Measurements from ENCODE around the gene ATP2B2.

Gene ATP2B2

DNA sequence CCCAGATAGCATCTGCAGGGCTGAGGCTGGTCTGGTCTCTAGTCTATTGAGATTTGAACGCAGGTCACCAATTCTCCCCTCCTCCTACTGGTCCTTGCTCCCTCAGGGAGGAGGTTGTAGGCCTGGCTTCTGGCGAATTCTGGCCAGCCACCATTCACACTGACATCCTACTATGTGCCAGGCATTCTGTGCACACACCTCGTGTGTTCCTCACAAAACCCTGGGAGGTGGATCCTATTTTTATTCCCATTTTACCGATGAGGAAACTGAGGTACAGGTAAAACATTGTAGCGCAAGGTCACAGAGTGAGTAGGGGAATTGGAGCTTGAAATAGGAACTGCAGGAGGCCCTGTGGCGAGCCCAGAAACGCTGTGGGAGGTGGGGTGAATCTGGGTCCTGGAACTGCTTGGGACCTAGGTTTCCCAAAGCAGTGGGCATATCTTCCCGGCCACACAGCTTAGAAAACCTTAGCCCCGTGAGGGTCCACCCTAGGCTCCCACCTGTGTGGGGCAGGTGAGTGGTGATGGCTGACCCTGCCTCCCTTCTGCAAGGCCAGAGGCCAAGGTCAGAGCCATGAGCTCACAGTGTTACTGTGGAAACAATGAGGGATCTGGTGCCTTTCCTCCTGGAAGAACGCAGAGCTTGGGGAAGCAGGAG, 4.8 kb upstream of the ATP2B2 start:
- FAIRE-seq: no peak

DNA sequence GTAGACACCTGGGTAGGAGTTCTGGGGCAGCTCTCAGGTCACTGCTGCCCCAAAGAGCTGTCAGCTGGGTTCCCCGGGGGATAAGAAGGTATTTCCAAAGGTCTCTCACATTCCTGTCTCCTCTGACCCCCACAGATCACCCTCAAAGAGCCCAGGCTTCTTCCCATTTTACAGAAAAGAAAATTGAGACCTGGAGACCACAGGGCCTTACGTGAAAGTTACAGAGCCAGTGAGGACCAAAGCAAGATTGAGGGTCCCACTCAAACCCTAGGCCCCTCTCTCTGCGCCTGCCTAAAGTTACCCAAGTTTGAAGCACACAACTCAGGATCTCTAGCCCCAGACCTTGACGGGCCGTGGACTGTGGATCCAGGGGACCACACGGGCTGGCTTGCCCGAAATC, 3.9 kb upstream of the ATP2B2 start:
- FAIRE-seq: no peak

DNA sequence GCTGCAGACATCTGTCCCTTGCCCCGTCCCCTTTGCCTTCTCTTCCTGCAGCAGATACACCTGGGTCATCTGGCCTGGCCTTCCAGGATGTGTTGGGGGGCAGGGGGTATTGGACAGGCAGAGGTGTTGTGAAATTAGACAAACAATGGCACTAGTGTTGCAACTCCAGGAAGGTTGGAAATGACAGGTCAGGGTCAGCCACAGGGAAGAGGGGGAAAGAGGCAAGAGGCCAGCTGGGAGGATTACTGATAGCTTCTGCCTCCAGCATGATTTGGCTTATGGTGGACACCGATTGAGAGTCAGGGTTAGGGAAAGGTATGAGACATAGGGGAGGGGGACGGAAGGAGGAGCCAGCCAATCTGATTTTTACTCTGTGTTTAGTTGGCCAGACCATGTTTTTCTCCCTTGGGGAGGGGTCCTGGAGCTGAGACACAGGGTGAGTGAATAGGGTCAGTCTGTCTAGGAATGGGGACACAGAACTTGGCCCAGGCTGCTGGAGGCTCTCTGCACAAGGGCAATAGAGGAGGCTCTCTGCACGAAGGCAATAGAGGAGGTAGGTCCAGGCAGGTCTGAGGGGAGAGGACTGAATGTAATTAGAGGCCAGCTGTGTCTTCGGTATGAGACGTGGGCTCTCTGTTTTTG, 3.4 kb upstream of the ATP2B2 start:
- no peak for FAIRE-seq

DNA sequence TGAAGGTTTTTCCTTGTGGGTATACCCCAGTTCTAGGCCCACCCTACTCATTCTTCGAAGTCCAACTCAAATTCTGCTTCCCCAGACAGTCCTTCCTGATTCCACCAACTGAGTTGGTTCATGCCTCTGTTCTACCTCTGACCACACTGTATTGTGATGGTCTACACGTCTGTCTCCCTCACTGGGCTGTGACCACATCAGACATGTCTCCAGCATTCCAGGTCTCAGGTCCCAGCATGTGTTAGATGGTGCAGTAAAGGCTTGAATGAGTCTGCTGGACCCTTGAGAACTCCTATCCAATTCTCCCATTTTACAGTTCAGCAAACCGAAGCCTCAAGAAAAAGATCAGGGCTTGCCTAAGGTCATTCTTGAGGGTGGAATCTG, 2.8 kb upstream of the ATP2B2 start:
- FAIRE-seq: no peak

- no peak for FAIRE-seq
These were observed 1.9 kb upstream of the ATP2B2 start for GRCh38 chr3:10507331-10507730.

GRCh38 chr3:10506696-10507095, 1.3 kb upstream of the ATP2B2 start:
- FAIRE-seq: no peak

GRCh38 chr3:10505791-10506585, 602 bp upstream of the ATP2B2 start:
- no peak for FAIRE-seq

GRCh38 chr3:10504171-10505049, 976 bp downstream of the ATP2B2 start:
- FAIRE-seq: no peak

- no peak for FAIRE-seq
These were observed 2.1 kb downstream of the ATP2B2 start for GRCh38 chr3:10503217-10503796.

DNA sequence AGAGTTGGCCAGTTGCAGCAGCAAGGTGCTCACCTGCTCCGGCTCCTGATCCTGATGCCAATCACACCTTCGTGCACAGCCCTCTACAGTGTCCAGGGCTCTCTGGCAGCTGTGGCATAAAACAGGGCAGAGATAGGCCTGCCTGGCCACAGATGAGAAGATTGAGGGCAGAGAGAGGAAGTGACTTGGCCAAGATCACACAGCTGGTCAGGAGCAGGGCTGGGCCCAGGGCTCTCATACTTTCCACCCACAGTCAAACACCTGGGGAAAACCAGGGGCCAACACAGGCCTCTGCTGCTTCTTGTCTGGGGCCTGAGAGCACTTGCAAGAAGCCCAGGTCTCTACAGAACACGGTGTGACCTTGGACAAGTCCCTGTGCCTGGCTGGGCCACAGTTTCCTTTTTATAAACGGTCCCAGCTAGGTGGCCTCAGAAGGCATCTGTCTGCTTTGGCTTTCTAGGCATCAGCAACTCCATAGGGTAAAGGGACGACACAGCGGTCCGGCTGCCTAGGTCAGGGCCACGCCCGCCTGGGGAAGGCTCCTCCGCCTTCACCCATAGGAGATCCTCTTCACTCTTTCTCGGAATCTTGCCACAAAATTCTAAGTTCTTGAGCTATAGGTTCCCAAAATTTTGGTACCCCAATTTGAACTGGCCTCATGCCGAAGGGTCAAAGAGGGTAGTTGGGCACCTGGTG, 3.1 kb downstream of the ATP2B2 start:
- FAIRE-seq: no peak

DNA sequence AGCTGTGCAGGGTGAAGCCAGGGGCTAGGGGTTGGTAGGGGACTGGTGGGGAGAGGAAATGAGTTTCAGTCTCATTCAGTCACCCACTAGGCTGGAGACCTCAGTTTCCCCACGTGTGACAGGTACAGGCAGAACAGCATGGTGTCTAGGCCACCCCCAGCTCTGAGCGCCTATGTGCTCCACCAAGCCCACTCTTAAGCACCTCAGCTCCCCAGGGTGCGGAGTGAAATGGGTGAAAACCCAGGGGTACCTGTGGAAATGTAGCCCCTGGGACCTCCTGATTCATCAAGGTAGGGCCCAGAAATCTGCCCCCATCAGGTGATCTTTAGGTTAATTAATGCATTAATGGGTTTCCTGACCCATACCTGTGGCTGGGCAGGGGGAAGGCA, 3.7 kb downstream of the ATP2B2 start:
- FAIRE-seq: no peak

DNA sequence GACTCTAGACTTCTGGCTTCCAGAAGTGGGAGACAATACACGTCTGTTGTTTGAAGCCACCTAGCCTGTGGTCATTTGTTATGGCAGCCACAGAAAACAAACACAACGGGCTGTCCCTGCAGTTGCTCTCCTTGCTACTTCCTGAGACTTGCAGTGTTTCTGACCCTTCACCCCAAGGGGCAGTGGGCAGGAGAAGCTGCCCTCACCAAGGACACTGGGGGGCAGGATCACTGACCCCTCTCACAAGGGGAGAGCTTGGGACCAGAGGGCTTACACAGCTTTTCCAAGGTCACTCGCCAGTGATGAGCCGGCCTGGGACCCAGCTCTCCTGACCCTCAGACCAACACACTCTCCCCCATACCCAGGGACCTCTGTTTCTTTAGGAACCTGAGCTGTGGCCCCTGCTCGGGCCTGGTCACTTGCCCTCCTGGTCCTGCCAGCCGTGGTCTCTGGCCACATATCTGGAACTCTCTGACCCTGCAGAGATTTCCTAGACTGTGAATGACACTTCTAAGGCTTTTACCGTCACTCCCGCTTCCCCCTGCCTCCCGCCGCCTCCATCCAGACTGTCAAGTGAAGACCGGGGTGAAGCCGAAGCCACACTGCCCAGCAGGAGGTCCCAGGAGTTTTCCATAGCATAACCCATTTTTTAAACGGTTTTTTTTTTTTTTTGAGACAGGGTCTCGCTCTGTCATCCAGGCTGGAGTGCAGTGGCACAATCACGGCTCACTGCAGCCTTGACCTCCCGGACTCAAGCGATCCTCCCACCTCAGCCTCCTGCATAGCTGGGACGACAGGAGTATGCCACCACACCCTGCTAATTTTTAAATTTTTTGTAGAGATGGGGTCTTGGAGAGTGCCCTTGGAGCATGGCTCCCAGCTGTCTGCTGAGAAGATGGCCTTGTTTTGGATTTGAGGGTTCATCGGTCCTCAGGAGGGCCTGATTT, 4.4 kb downstream of the ATP2B2 start:
- FAIRE-seq: no peak

DNA sequence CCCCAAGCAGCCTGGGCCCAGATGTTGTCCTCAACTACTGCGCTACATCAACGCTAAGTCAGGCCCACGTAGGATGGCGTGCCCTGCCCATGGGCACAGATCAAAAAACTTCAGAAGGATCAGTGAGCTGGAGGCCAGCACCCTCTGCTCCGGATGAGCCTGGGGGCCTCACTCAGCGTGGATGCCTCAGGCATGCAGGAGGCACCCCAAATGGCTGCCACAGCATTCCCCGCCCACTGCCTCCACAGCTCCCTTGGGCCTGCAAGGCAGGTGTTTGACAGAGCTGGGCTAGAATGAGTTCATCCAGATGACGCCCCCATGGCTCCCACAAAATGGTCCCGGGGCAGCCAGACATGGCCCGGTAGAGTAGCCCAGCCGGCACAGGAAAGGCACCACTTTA, 7.1 kb downstream of the ATP2B2 start:
- FAIRE-seq: no peak

- FAIRE-seq: no peak
These were observed 7.9 kb downstream of the ATP2B2 start for GRCh38 chr3:10497439-10497838.

- FAIRE-seq: no peak
These were observed 9.1 kb downstream of the ATP2B2 start for GRCh38 chr3:10496121-10496863.

DNA sequence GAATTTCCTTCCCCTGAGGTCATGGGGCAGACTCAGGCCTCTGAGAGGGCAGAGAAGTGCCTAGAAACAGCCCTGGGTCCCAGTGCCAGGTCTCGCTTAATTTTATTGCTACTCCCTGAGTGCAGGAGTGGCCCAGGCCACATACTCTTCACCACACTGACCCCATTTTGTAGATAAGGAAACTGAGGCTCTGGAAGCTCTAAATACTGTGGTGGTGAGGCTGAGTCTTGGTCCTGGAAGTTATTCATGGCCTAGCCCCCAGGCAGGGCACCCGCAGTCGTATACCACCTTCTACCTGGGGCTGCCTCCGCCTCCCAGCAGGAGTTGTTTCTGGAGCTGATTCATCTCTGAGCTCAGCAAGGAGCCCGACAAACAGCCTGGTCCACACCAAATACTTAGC, 9.8 kb downstream of the ATP2B2 start:
- FAIRE-seq: no peak

DNA sequence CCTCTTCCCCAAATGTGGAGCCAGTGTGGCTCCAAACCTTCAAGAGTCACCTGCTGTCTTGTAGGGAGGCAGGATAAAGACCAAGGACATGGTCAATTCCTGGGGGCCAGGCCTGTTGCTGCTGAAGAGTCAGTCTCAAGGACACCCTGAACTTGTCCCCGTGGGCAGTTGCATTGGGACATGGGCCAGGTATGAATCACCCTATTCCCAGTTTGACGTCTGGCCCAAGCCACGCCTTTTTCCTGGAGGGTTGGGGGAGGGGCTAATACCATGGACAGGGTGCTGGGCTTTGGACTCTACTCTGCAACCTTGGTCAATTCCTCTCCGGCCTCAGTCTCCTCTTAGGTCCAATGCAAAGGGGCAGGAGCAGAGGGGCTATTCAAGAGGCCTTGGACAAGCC, 10.4 kb downstream of the ATP2B2 start:
- FAIRE-seq: no peak

DNA sequence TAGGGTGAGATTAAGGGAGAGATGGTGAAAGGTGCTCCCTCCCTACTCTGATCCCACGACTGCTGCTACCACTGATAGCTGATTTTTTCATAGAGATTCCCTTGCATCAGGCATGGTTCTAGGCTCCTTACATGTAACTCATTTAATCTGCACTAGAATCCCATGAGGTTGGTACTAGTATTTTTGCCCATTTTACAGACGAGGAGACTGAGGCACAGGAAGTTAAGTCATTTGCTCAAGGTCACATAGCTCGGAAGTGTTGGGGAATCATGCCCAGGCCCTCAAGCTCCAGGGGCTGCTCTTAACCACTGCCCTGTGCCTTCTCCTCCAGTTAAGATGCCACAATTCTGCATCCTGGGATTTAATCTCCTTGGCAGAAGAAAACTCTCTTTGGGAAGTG, 11.2 kb downstream of the ATP2B2 start:
- FAIRE-seq: no peak

- FAIRE-seq: no peak
These were observed 12.2 kb downstream of the ATP2B2 start for GRCh38 chr3:10493202-10493589.
